HepG2 (cell line): ENCODE results near the gene ADAMTS17. TPM values are rescaled to one million over a fixed set of nuclear protein-coding genes. Genes with fewer than 3 reads are reported as not detected.

Experiments used
- ATAC-seq: fragments of 200-7000 bp; cut with Tn5 transposase; 3 replicates; pipeline ENCODE4 v1.9.1; 2020; ENCODE audit warnings: mild to moderate bottlenecking, moderate library complexity
- BruUV-seq: library from RNA; stranded (reverse); fragments of 400-500 nt; replicated peaks from 2 replicates; lab custom pipeline; 2021; lab: Mats Ljungman, UMichigan
- CTCF ChIA-PET: fragments of 300-600 bp; formaldehyde crosslinking; extraction: SDS; loops from one replicate; lab custom pipeline; 2021; ENCODE audit warnings: low total read pairs, inconsistent platforms, low intra/inter-chr PET ratio; lab: Yijun Ruan, JAX
- POLR2A ChIA-PET: fragments of 350-600 bp; sonication (Branson Sonifier 250); formaldehyde crosslinking; loops from one replicate; lab custom pipeline; 2020; ENCODE audit warnings: antibody characterized with exemption, inconsistent platforms; lab: Yijun Ruan, JAX
- DNase-seq: peaks from one replicate; pipeline ENCODE4 v3.0.0-alpha.2; 2015; ENCODE audit warnings: low spot score
- FAIRE-seq: peaks from 3 replicates; lab custom pipeline; 2011; peaks lifted over from hg19 to GRCh38; lab: Jason Lieb, UNC
- H2AFZ ChIP-seq: one replicate; pipeline ENCODE4 v1.6.1; 2011; ENCODE audit warnings: low read length, inconsistent platforms
- H3K27ac ChIP-seq: fragments of 300-600 bp; 3 replicates; pipeline ENCODE4 v1.8.0; 2011; ENCODE audit warnings: mixed run types, mild to moderate bottlenecking, mixed read lengths, low read length, inconsistent platforms; ENCODE audit not compliant: insufficient read depth; ENCODE audit errors: extremely low read length
- H3K27me3 ChIP-seq, 2 experiments: fragments of 200-600 bp in 1 of 2; 2 replicates in 1 of 2; 3 replicates in 1 of 2; pipeline versions ENCODE4 v1.6.0 to v1.8.0; 2011; ENCODE audit warnings: low read length in 2 of 2, mild to moderate bottlenecking in 2 of 2, moderate library complexity in 2 of 2, inconsistent platforms in 1 of 2; ENCODE audit not compliant: insufficient read depth in 2 of 2, control insufficient read depth in 1 of 2
- H3K36me3 ChIP-seq, 2 experiments: fragments of 200-600 bp in 1 of 2; replicated peaks in 1 of 2; 2 replicates in 1 of 2; 3 replicates in 1 of 2; pipeline versions ENCODE4 v1.5.1 to v1.8.0; 2011; ENCODE audit warnings: low read length in 2 of 2, inconsistent platforms in 1 of 2; ENCODE audit not compliant: insufficient read depth in 2 of 2, control insufficient read depth in 1 of 2
- H3K4me1 ChIP-seq: 2 replicates; pipeline ENCODE4 v1.5.1; 2012; ENCODE audit warnings: low read length, inconsistent platforms; ENCODE audit not compliant: insufficient read depth
- H3K4me2 ChIP-seq: 2 replicates; pipeline ENCODE4 v1.6.0; 2011; ENCODE audit warnings: low read depth, low read length, inconsistent platforms
- H3K4me3 ChIP-seq, 3 experiments: fragments of 200-600 bp in 1 of 3; sonication (generic), shearing (Covaris generic) in 1 of 3; replicated peaks in 1 of 3; 2 replicates each; pipeline ENCODE4 v1.5.1; 2011 to 2016; ENCODE audit warnings: low read length in 3 of 3, inconsistent platforms in 2 of 3, low read depth in 2 of 3, mild to moderate bottlenecking in 2 of 3, control low read depth in 1 of 3, mixed read lengths in 1 of 3; ENCODE audit not compliant: insufficient read depth in 1 of 3
- H3K79me2 ChIP-seq: one replicate; pipeline ENCODE4 v1.6.1; 2011; ENCODE audit warnings: low read length, inconsistent platforms; ENCODE audit not compliant: insufficient read depth
- H3K9ac ChIP-seq: 2 replicates; pipeline ENCODE4 v1.6.0; 2011; ENCODE audit warnings: mild to moderate bottlenecking, low read depth, low read length, inconsistent platforms; ENCODE audit not compliant: insufficient read depth
- H3K9me3 ChIP-seq: 2 replicates; pipeline ENCODE4 v1.5.1; 2012; ENCODE audit warnings: mild to moderate bottlenecking, low read length
- H4K20me1 ChIP-seq: 2 replicates; pipeline ENCODE4 v1.6.0; 2011; ENCODE audit warnings: inconsistent platforms, mild to moderate bottlenecking, low read length, moderate library complexity; ENCODE audit not compliant: insufficient read depth
- CEBPG ChIP-seq: IDR thresholded peaks from 2 replicates; pipeline ENCODE4 v1.6.1; 2016
- DPF2 ChIP-seq: sonication (generic); formaldehyde crosslinking; IDR thresholded peaks from 2 replicates; pipeline ENCODE4 v1.4.0; 2020; ENCODE audit warnings: mild to moderate bottlenecking, low read depth, missing genetic modification reagents, borderline replicate concordance
- PATZ1 ChIP-seq: sonication (generic); formaldehyde crosslinking; IDR thresholded peaks from 2 replicates; pipeline ENCODE4 v1.4.0; 2020; ENCODE audit warnings: missing genetic modification reagents
- RNF2 ChIP-seq: fragments of 450-650 bp; conservative IDR thresholded peaks from 2 replicates; pipeline ENCODE4 v1.6.1; 2016; ENCODE audit warnings: low read depth
- ZNF550 ChIP-seq: sonication (generic); formaldehyde crosslinking; IDR thresholded peaks from 2 replicates; pipeline ENCODE4 v1.4.0; 2020; ENCODE audit warnings: mild to moderate bottlenecking, missing genetic modification reagents, borderline replicate concordance
- ZNF569 ChIP-seq: sonication (generic); formaldehyde crosslinking; IDR thresholded peaks from 2 replicates; pipeline ENCODE4 v1.5.0; 2020; ENCODE audit warnings: mild to moderate bottlenecking, missing genetic modification reagents, moderate library complexity, borderline replicate concordance
- ZNF737 ChIP-seq: sonication (generic); formaldehyde crosslinking; IDR thresholded peaks from 2 replicates; pipeline ENCODE4 v1.5.0; 2020; ENCODE audit warnings: missing genetic modification reagents, mild to moderate bottlenecking, borderline replicate concordance
- WGBS: methylation state at CpG from one replicate; pipeline ENCODE4 v1.1.6; 2017; ENCODE audit warnings: low lambda C conversion rate; 5-methylcytosine and 5-hydroxymethylcytosine counted together
- in situ Hi-C: cut with HindIII; loops from 2 replicates; pipeline ENCODE4 v1.10.0; 2017; ENCODE audit warnings: low pct_unique_long_range_greater_than_20kb; ENCODE audit not compliant: extremely low pct_ligation_motif_present
- intact Hi-C: fragments of 100-400 bp; cut with micrococcal nuclease; formaldehyde crosslinking; loops from one replicate; pipeline ENCODE4 v1.10.0; 2022; ENCODE audit not compliant: unreplicated experiment
- polyA plus RNA-seq, 8 experiments: library from polyadenylated mRNA; depleted of rRNA in 3 of 8; stranded (reverse) in 7 of 8; unstranded in 1 of 8; fragments of >200 nt; fragmentation: Illumina TruSeq in 4 of 8; extraction: Trizol in 4 of 8; gene quantifications; 2 replicates each; pipeline versions ENCODE4 v1.2.1 to v1.2.3, GENCODE V29; 2011 to 2016; ENCODE audit warnings: low read depth in 4 of 8, missing spikeins in 1 of 8, mixed read lengths in 1 of 8; ENCODE audit not compliant: insufficient read depth in 1 of 8
- total RNA-seq, 5 experiments: library from RNA; depleted of rRNA; stranded (reverse); fragments of >200 nt; fragmentation: Illumina TruSeq; extraction: Trizol; gene quantifications; 2 replicates each; pipeline ENCODE4 v1.2.3, GENCODE V29; 2016; ENCODE audit warnings: low read depth in 1 of 5
- TF ChIP-seq, protein P1 (sequence below): sonication (generic); formaldehyde crosslinking; IDR thresholded peaks from 2 replicates; pipeline ENCODE4 v1.4.0; 2020; ENCODE audit warnings: missing genetic modification reagents, borderline replicate concordance

ADAMTS17 gene
- total and polyA plus RNA-seq, 2 of the 13 experiments (the other 11 are each of a cell fraction or from before 2014, with no cell fraction given) = 0.02 to 0.04 TPM

- FAIRE-seq (no peak), DNase-seq (no peak), ATAC-seq (no peak)
- Histone ChIP-seq H3K4me3 (no peak overlapping the region), H3K9me3 (no peaks in the 10 kb centered on the region), H3K36me3 (no peaks in the 10 kb centered on the region), H3K27ac (no peak overlapping the region), H3K27me3 (0 out of 5 replicates have a peak, but pooled peaks cover 0 to 2% of the 10 kb centered on the region in 2 experiments), H3K9ac (no peak overlapping the region), H3K79me2 (no peaks in the 10 kb centered on the region), H3K4me2 (no peak overlapping the region), H4K20me1 (no peaks in the 10 kb centered on the region), H2AFZ (no peak overlapping the region), H3K4me1 (no peaks in the 10 kb centered on the region)
- in situ Hi-C loops = no loop called here
- TF ChIP-seq ZNF569 (CRISPR knock-in tag) (no peak), ZNF550 (CRISPR knock-in tag) (no peak), DPF2 (CRISPR knock-in tag) (no peak), RNF2 (no peak), CEBPG (CRISPR knock-in tag) (no peak), ZNF737 (CRISPR knock-in tag) (no peak), PATZ1 (CRISPR knock-in tag) (no peak)
- TF ChIP-seq, protein P1, sequence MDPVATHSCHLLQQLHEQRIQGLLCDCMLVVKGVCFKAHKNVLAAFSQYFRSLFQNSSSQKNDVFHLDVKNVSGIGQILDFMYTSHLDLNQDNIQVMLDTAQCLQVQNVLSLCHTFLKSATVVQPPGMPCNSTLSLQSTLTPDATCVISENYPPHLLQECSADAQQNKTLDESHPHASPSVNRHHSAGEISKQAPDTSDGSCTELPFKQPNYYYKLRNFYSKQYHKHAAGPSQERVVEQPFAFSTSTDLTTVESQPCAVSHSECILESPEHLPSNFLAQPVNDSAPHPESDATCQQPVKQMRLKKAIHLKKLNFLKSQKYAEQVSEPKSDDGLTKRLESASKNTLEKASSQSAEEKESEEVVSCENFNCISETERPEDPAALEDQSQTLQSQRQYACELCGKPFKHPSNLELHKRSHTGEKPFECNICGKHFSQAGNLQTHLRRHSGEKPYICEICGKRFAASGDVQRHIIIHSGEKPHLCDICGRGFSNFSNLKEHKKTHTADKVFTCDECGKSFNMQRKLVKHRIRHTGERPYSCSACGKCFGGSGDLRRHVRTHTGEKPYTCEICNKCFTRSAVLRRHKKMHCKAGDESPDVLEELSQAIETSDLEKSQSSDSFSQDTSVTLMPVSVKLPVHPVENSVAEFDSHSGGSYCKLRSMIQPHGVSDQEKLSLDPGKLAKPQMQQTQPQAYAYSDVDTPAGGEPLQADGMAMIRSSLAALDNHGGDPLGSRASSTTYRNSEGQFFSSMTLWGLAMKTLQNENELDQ (CRISPR knock-in tag) = no peak
- 20% methylated on average over 6 of the region's 6 CpGs for WGBS
- POLR2A ChIA-PET = no interaction called here
- CTCF ChIA-PET = no interaction called here
- intact Hi-C loops = loop anchor here (5.0 kb wide), 1 partner anchor 209 kb away; no protein-coding TSS in a partner anchor
- BruUV-seq = no TSS peak
Measured at GRCh38 chr15:100100926-100101325, 240.8 kb downstream of the ADAMTS17 start.
